IPS-18a (cell line): ENCODE results near the gene CACNA2D4.

Experiments used
- H3K27ac ChIP-seq: one replicate; pipeline ENCODE4 v1.5.1; 2013; ENCODE audit warnings: low read length
- H3K27me3 ChIP-seq: one replicate; pipeline ENCODE4 v1.6.1; 2013; ENCODE audit warnings: mild to moderate bottlenecking, low read length; ENCODE audit not compliant: control insufficient read depth, insufficient read depth
- H3K36me3 ChIP-seq: one replicate; pipeline ENCODE4 v1.6.1; 2013; ENCODE audit warnings: low read depth, low read length; ENCODE audit not compliant: control insufficient read depth
- H3K4me1 ChIP-seq: one replicate; pipeline ENCODE4 v1.6.1; 2013; ENCODE audit warnings: low read depth, low read length; ENCODE audit not compliant: control insufficient read depth
- H3K4me3 ChIP-seq: one replicate; pipeline ENCODE4 v1.5.1; 2013; ENCODE audit warnings: low read length
- H3K9ac ChIP-seq: one replicate; pipeline ENCODE4 v1.6.1; 2013; ENCODE audit warnings: mild to moderate bottlenecking, low read length, moderate library complexity
- H3K9me3 ChIP-seq: one replicate; pipeline ENCODE4 v1.6.1; 2013; ENCODE audit warnings: low read depth, low read length; ENCODE audit not compliant: control insufficient read depth

CACNA2D4 gene

GRCh38 chr12:1932264-1932777, 13.9 kb upstream of the CACNA2D4 start:
- H3K27ac ChIP-seq = no peak overlapping the region
- no peaks in the 10 kb centered on the region for H3K36me3 ChIP-seq
- no peaks in the 10 kb centered on the region for H3K27me3 ChIP-seq
- H3K9me3 ChIP-seq = no peaks in the 10 kb centered on the region
- H3K4me3 ChIP-seq = no peak overlapping the region
- H3K9ac ChIP-seq = no peak overlapping the region
- H3K4me1 ChIP-seq = no peaks in the 10 kb centered on the region

- Histone ChIP-seq H3K36me3 (no peaks in the 10 kb centered on the region), H3K9ac (no peak overlapping the region), H3K4me3 (no peak overlapping the region), H3K9me3 (no peaks in the 10 kb centered on the region), H3K4me1 (no peaks in the 10 kb centered on the region), H3K27ac (no peak overlapping the region), H3K27me3 (no peaks in the 10 kb centered on the region)
These were observed 13.2 kb upstream of the CACNA2D4 start for GRCh38 chr12:1931642-1932041.

DNA sequence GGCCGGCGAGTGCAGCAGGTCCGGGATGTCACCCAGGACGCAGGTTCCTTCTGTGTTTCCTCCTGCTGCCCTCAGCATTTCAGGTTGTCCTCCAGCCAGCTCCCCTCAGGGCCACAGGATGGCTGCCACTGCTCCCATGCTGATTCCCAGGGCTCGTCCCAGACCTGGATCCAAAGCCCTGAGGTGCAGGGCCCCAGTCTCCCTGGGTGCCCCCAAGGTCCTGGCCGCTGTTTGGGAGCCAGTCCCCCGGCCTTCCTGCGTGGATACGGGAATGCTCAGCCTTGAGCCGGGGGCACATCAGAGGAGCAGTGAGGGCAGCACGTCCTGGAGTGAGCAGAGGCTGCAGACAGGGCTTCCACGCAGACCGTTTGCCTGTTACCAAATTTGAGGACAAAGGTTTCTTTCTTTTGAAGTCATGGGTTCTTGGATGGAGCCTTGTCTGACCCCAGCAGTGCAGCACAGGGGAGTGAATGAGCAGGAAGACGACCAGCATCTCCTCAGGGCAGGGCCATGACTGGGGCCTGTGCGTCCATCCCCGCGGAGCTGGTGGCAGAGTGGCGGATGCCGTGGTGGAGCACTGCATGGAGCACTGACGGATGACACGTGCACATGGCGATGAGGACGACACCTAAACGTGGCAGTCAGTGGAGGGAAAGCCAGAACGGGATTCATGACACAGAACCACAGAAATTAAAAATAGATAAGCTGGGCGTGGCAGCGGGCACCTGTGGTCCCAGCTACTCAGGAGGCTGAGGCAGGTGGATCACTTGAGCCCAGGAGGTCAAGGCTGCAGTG, 12.5 kb upstream of the CACNA2D4 start:
- Histone ChIP-seq H3K9me3 (no peaks in the 10 kb centered on the region), H3K27me3 (no peaks in the 10 kb centered on the region), H3K27ac (no peak overlapping the region), H3K4me1 (no peaks in the 10 kb centered on the region), H3K4me3 (no peak overlapping the region), H3K9ac (no peak overlapping the region), H3K36me3 (no peaks in the 10 kb centered on the region)

DNA sequence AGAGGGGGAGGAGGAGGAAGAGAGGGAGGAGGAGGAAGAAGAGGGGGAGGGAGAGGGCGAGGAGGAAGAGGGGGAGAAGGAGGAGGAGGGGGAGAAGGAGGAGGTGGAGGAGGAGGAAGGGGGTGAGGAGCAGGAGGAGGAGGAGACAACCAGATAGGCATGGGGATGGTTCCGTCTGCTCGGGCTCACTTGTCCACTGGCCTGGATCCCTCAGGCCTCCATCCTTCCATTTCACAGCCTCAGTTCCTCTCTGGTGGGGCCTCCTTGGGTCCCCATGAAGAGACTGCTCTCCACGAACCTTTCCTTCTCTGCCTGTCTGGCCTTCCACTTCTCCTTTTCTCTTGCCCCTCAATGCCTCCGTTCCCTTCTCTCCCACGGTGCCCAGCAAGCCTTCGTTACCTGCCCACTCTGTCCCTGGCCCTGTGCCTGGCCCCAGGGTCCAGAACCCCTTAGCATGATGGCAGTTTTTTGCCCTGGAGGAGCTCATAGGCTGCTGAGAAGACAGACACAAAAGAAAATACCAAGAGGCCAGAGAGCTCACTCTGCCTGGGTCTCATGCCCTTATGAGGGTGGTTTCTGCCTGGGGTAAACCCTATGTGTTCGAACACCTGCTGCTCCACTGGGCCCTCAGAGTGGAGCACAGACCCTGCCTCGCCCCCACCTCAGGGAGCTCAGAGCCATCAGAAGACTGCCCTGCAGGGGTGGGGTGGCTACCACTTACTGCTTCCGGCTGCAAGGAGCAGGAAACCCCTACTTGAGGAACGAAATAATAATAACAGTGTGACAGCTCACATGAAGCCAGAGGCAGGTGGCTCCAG, 11.7 kb upstream of the CACNA2D4 start:
- no peak overlapping the region for H3K27ac ChIP-seq
- H3K36me3 ChIP-seq = no peaks in the 10 kb centered on the region
- H3K4me1 ChIP-seq = no peaks in the 10 kb centered on the region
- H3K9ac ChIP-seq = no peak overlapping the region
- H3K9me3 ChIP-seq = no peaks in the 10 kb centered on the region
- no peak overlapping the region for H3K4me3 ChIP-seq
- H3K27me3 ChIP-seq = no peaks in the 10 kb centered on the region

- Histone ChIP-seq H3K27me3 (no peaks in the 10 kb centered on the region), H3K9me3 (no peaks in the 10 kb centered on the region), H3K4me3 (no peak overlapping the region), H3K36me3 (no peaks in the 10 kb centered on the region), H3K9ac (no peak overlapping the region), H3K27ac (no peak overlapping the region), H3K4me1 (no peaks in the 10 kb centered on the region)
These were observed 11.0 kb upstream of the CACNA2D4 start for GRCh38 chr12:1929241-1929984.

DNA sequence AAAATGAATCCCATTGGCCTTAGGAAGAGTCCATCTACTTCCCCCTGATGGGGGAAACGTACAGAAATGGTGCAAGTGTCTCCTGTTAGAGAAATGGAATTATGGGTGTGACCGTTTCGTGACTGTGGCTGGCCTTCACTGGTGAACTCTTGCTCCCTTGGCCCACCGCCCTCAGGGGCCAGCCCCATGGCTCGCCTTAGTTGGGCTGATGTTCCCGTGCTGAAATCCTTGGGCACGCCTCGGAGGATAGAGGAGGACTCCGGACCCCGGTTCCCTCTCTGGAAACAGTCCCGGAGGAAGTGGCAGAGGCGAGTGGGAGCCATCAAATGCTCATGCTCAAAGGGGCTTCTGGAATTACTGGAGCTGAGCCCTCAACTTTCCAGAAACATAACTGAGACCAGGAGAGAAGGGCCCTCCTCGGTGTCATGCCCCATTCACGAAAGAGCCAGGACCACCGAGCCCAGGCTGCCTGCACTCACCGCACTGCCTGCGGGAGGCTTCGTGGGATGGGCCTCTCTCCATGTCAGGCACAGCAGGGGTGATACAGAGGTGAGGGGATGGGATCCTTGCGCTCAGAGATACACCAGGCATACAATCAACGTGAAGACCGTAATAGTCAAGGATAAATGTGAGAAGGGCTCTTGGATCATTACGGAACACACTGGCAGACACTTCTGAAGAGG, 10.1 kb upstream of the CACNA2D4 start:
- Histone ChIP-seq H3K27me3 (no peaks in the 10 kb centered on the region), H3K9ac (no peak overlapping the region), H3K4me1 (no peaks in the 10 kb centered on the region), H3K9me3 (no peaks in the 10 kb centered on the region), H3K36me3 (no peaks in the 10 kb centered on the region), H3K4me3 (no peak overlapping the region), H3K27ac (no peak overlapping the region)

DNA sequence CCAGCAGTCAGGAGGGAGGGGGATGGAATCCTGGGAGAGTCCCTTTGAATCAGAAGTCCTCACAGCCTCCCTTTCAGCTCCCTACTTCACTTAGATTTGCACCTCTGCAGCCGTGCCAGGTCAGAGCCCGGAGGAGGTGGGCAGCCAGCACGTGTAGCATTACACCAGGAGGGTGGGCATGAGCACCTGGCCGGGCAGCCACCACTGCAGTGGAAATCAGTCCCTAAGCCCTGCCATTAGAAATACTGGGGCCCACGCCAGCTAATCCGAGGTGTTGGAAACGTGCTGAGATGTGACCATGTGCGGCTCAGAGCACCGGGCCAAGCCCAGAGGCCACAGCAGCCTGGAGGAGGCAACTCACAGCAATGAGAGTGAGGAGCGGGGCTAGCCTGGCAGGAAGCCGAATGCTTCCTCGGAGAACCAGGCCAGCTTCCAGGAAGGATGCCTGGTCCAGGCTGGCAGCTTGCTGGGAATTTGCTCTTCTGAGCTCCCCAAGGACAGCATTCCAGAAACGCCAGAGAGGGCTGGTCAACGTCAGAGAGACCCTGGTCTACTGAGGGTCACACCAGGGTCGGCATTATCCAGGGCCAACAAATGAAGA, 9.4 kb upstream of the CACNA2D4 start:
- no peak overlapping the region for H3K9ac ChIP-seq
- no peaks in the 10 kb centered on the region for H3K36me3 ChIP-seq
- H3K4me1 ChIP-seq = no peaks in the 10 kb centered on the region
- no peak overlapping the region for H3K27ac ChIP-seq
- H3K4me3 ChIP-seq = no peak overlapping the region
- no peaks in the 10 kb centered on the region for H3K27me3 ChIP-seq
- H3K9me3 ChIP-seq = no peaks in the 10 kb centered on the region

DNA sequence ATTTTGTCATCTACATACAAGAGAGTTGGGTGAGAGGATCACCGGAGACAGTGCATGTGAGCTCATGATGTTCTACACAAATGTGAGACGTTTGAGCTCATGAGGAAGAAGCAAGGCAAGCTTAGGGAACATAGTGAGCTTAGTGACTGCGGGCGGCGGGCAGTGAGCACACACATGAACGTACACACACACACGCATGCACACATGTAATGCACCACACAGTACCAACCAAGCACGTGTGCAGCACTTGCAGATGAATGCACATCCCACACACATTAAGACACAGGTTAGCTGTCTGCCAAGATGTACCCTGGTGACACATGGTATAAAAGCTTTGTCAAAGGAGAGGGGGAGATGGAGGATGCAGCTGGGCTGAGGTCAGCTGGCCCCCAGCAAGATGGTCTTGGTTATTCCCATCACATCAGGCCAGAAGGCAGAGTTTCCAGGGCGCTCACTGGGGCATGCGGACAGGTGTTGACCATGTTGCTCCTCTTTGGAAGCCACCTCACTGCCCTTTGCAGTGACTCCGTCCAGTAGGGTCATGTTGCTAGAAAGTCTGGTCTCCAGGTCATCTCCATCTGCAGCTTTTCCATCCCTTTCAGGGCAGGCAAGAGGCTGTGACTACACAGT, 8.7 kb upstream of the CACNA2D4 start:
- no peak overlapping the region for H3K9ac ChIP-seq
- no peak overlapping the region for H3K4me3 ChIP-seq
- H3K9me3 ChIP-seq = no peaks in the 10 kb centered on the region
- no peaks in the 10 kb centered on the region for H3K27me3 ChIP-seq
- H3K36me3 ChIP-seq = no peaks in the 10 kb centered on the region
- no peak overlapping the region for H3K27ac ChIP-seq
- H3K4me1 ChIP-seq = no peaks in the 10 kb centered on the region

DNA sequence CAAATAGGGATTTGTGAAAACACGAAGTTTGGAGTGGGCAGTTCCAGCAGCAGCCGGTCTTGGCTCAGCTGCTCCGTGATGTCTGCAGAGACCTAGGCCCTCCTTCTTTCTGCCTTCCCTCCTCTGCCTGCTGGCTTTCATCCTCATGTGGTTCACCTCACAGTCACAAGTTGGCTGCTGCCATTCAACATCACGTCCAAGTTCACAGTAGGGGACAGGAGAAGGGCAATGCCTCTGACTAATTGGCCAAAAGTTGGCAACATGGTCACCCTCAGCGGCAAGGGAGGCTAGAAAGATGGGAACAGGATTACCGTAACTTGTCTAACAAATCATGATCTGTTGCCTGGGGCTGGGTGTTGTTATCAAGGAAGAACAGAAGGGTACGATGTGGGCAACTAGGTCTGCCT, 7.8 kb upstream of the CACNA2D4 start:
- Histone ChIP-seq H3K36me3 (no peaks in the 10 kb centered on the region), H3K27me3 (no peaks in the 10 kb centered on the region), H3K4me3 (no peak overlapping the region), H3K9me3 (no peaks in the 10 kb centered on the region), H3K4me1 (no peaks in the 10 kb centered on the region), H3K9ac (no peak overlapping the region), H3K27ac (no peak overlapping the region)

DNA sequence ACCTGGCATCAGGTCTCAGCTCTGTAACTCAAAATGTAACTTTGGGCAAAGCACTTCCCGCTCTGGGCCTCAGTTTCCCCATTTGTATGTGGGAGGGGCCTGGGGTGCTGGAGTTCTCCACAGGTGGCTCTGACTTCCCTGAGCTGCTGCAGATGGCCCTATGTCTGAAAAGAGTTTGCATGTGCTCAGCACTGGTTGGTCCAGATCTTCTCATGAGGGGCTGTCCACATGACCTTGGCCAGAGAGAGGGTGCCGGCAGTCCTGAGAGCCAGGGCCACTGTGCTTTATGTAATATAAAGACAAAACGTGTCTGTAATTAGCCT, 7.2 kb upstream of the CACNA2D4 start:
- no peak overlapping the region for H3K4me3 ChIP-seq
- no peaks in the 10 kb centered on the region for H3K9me3 ChIP-seq
- no peak overlapping the region for H3K27ac ChIP-seq
- no peaks in the 10 kb centered on the region for H3K27me3 ChIP-seq
- H3K9ac ChIP-seq = no peak overlapping the region
- no peaks in the 10 kb centered on the region for H3K4me1 ChIP-seq
- no peaks in the 10 kb centered on the region for H3K36me3 ChIP-seq
